Neuron (in vitro differentiated cells): ENCODE data around the gene ITGA11.

Experiments used
- H2AFZ ChIP-seq: one replicate; pipeline ENCODE4 v1.6.1; 2013; ENCODE audit warnings: low read depth, mild to moderate bottlenecking, inconsistent platforms, low read length, moderate library complexity
- H3K27me3 ChIP-seq: one replicate; pipeline ENCODE4 v1.6.1; 2013; ENCODE audit warnings: low read length; ENCODE audit not compliant: insufficient read depth
- H3K36me3 ChIP-seq: one replicate; pipeline ENCODE4 v1.6.1; 2013; ENCODE audit warnings: low read length; ENCODE audit not compliant: insufficient read depth
- H3K4me1 ChIP-seq: one replicate; pipeline ENCODE4 v1.6.1; 2013; ENCODE audit warnings: low read length; ENCODE audit not compliant: insufficient read depth
- H3K4me3 ChIP-seq: 2 replicates; pipeline ENCODE4 v1.5.1; 2013; ENCODE audit warnings: mild to moderate bottlenecking, low read length, moderate library complexity
- H3K9me3 ChIP-seq: one replicate; pipeline ENCODE4 v1.6.1; 2013; ENCODE audit warnings: low read length

Gene ITGA11

GRCh38 chr15:68310804-68311463 is 121.0 kb downstream of the ITGA11 start:
- no peaks in the 10 kb centered on the region for H3K36me3 ChIP-seq
- H3K4me1 ChIP-seq = peaks cover 11% of the 10 kb centered on the region
- peaks cover 7% of the 10 kb centered on the region for H3K27me3 ChIP-seq
- no peak overlapping the region for H2AFZ ChIP-seq
- no peaks in the 10 kb centered on the region for H3K9me3 ChIP-seq
- no peak overlapping the region for H3K4me3 ChIP-seq

- Histone ChIP-seq H3K9me3 (no peaks in the 10 kb centered on the region), H3K36me3 (no peaks in the 10 kb centered on the region), H3K4me1 (peaks cover 7% of the 10 kb centered on the region), H3K4me3 (no peak overlapping the region), H2AFZ (no peak overlapping the region), H3K27me3 (peaks cover 7% of the 10 kb centered on the region)
Measured at GRCh38 chr15:68310178-68310803, 121.7 kb downstream of the ITGA11 start.

- H3K4me1 ChIP-seq = peaks cover 9% of the 10 kb centered on the region
- no peaks in the 10 kb centered on the region for H3K9me3 ChIP-seq
- H2AFZ ChIP-seq = no peak overlapping the region
- H3K36me3 ChIP-seq = no peaks in the 10 kb centered on the region
- H3K27me3 ChIP-seq = peaks cover 7% of the 10 kb centered on the region
- H3K4me3 ChIP-seq = no peak overlapping the region
Measured at GRCh38 chr15:68309024-68309423, 122.9 kb downstream of the ITGA11 start.

- peaks cover 9% of the 10 kb centered on the region for H3K4me1 ChIP-seq
- no peaks in the 10 kb centered on the region for H3K9me3 ChIP-seq
- peaks cover 3% of the 10 kb centered on the region for H3K27me3 ChIP-seq
- H2AFZ ChIP-seq = no peak overlapping the region
- no peak overlapping the region for H3K4me3 ChIP-seq
- no peaks in the 10 kb centered on the region for H3K36me3 ChIP-seq
Measured at GRCh38 chr15:68307131-68307928, 124.6 kb downstream of the ITGA11 start.

GRCh38 chr15:68305420-68305871 is 126.5 kb downstream of the ITGA11 start:
- Histone ChIP-seq H2AFZ (no peak overlapping the region), H3K4me3 (no peak overlapping the region), H3K9me3 (no peaks in the 10 kb centered on the region), H3K36me3 (no peaks in the 10 kb centered on the region), H3K27me3 (no peaks in the 10 kb centered on the region), H3K4me1 (peaks cover 9% of the 10 kb centered on the region)

- H2AFZ ChIP-seq = no peak overlapping the region
- no peaks in the 10 kb centered on the region for H3K36me3 ChIP-seq
- H3K4me1 ChIP-seq = peaks cover 9% of the 10 kb centered on the region
- no peaks in the 10 kb centered on the region for H3K9me3 ChIP-seq
- no peaks in the 10 kb centered on the region for H3K27me3 ChIP-seq
- H3K4me3 ChIP-seq = no peak overlapping the region
Measured at GRCh38 chr15:68304589-68305337, 127.2 kb downstream of the ITGA11 start.

- peaks cover 9% of the 10 kb centered on the region for H3K4me1 ChIP-seq
- no peaks in the 10 kb centered on the region for H3K36me3 ChIP-seq
- no peak overlapping the region for H2AFZ ChIP-seq
- H3K27me3 ChIP-seq = no peaks in the 10 kb centered on the region
- H3K9me3 ChIP-seq = no peaks in the 10 kb centered on the region
- H3K4me3 ChIP-seq = no peak overlapping the region
Measured at GRCh38 chr15:68303560-68304436, 128.2 kb downstream of the ITGA11 start.

- Histone ChIP-seq H3K9me3 (no peaks in the 10 kb centered on the region), H2AFZ (no peak overlapping the region), H3K36me3 (no peaks in the 10 kb centered on the region), H3K27me3 (no peaks in the 10 kb centered on the region), H3K4me3 (no peak overlapping the region), H3K4me1 (peaks cover 9% of the 10 kb centered on the region)
Measured at GRCh38 chr15:68303134-68303533, 128.8 kb downstream of the ITGA11 start.

- Histone ChIP-seq H3K27me3 (no peaks in the 10 kb centered on the region), H3K9me3 (no peaks in the 10 kb centered on the region), H3K4me1 (peaks cover 9% of the 10 kb centered on the region), H2AFZ (no peak overlapping the region), H3K36me3 (peaks cover 1% of the 10 kb centered on the region), H3K4me3 (no peak overlapping the region)
Measured at GRCh38 chr15:68302729-68303128, 129.2 kb downstream of the ITGA11 start.

GRCh38 chr15:68301301-68301700 is 130.7 kb downstream of the ITGA11 start:
- no peak overlapping the region for H3K4me3 ChIP-seq
- no peak overlapping the region for H2AFZ ChIP-seq
- H3K9me3 ChIP-seq = no peaks in the 10 kb centered on the region
- no peaks in the 10 kb centered on the region for H3K27me3 ChIP-seq
- H3K4me1 ChIP-seq = peaks cover 6% of the 10 kb centered on the region
- H3K36me3 ChIP-seq = peaks cover 4% of the 10 kb centered on the region

GRCh38 chr15:68300115-68300940 is 131.6 kb downstream of the ITGA11 start:
- H3K9me3 ChIP-seq = no peaks in the 10 kb centered on the region
- H3K36me3 ChIP-seq = peaks cover 4% of the 10 kb centered on the region
- peaks cover 7% of the 10 kb centered on the region for H3K4me1 ChIP-seq
- H3K4me3 ChIP-seq = no peak overlapping the region
- no peaks in the 10 kb centered on the region for H3K27me3 ChIP-seq
- H2AFZ ChIP-seq = no peak overlapping the region
